ENCODE results near the gene SLC2A10.

The SLC2A10 gene

GRCh38 chr20:46710153-46710913 is 884 bp downstream of the SLC2A10 start:
- no peak overlapping the region for H3K4me3 ChIP-seq (ENCODE audit: low read length, poor library complexity, severe bottlenecking)

GRCh38 chr20:46712056-46712636 is 2.7 kb downstream of the SLC2A10 start:
- no peak overlapping the region for H2AFZ ChIP-seq (ENCODE audit: low read length)
- H3K4me3 ChIP-seq (ENCODE audit: low read length, poor library complexity, severe bottlenecking): no peak overlapping the region
- no peaks in the 10 kb centered on the region for H3K27me3 ChIP-seq (ENCODE audit: insufficient read depth, low read length, poor library complexity, severe bottlenecking)
- no peaks in the 10 kb centered on the region for H4K20me1 ChIP-seq (ENCODE audit: insufficient read depth, low read length, poor library complexity, severe bottlenecking)
- no peaks in the 10 kb centered on the region for H3K4me1 ChIP-seq (ENCODE audit: insufficient read depth, low read length, poor library complexity, severe bottlenecking)
- no peak overlapping the region for H3K4me2 ChIP-seq (ENCODE audit: low read depth, low read length, poor library complexity, severe bottlenecking)
- H3K9ac ChIP-seq (ENCODE audit: low read depth, low read length, poor library complexity, severe bottlenecking): no peak overlapping the region
- no peaks in the 10 kb centered on the region for H3K79me2 ChIP-seq (ENCODE audit: insufficient read depth, low read length)
- TF ChIP-seq EZH2phosphoT487 (IDR thresholded peaks at IDR 0.05; ENCODE audit: borderline replicate concordance) (no peak), CTCF (conservative IDR thresholded peaks at IDR 0.05; ENCODE audit: low read length) (no peak)
- no peaks in the 10 kb centered on the region for H3K9me3 ChIP-seq (ENCODE audit: insufficient read depth, low read depth, low read length)
- H3K36me3 ChIP-seq (ENCODE audit: insufficient read depth, low read length): no peaks in the 10 kb centered on the region
- H3K9me2 ChIP-seq (replicated peaks; ENCODE audit: low read depth, low read length): no peaks in the 10 kb centered on the region
- no peaks in the 10 kb centered on the region for H3F3A ChIP-seq (ENCODE audit: low read depth)

More at GRCh38 chr20:46710153-46710913, 884 bp downstream of the SLC2A10 start:
- Histone ChIP-seq H3K9me2 (replicated peaks; ENCODE audit: low read depth, low read length) (no peaks in the 10 kb centered on the region), H3K36me3 (ENCODE audit: insufficient read depth, low read length) (no peaks in the 10 kb centered on the region), H3F3A (ENCODE audit: low read depth) (no peaks in the 10 kb centered on the region), H2AFZ (ENCODE audit: low read length) (no peak overlapping the region), H3K4me2 (ENCODE audit: low read depth, low read length, poor library complexity, severe bottlenecking) (no peak overlapping the region), H3K9ac (ENCODE audit: low read depth, low read length, poor library complexity, severe bottlenecking) (no peak overlapping the region), H3K4me1 (ENCODE audit: insufficient read depth, low read length, poor library complexity, severe bottlenecking) (no peaks in the 10 kb centered on the region), H3K79me2 (ENCODE audit: insufficient read depth, low read length) (no peaks in the 10 kb centered on the region), H3K9me3 (ENCODE audit: insufficient read depth, low read depth, low read length) (0 out of 2 replicates have a peak, but pooled peaks cover 2% of the 10 kb centered on the region), H4K20me1 (ENCODE audit: insufficient read depth, low read length, poor library complexity, severe bottlenecking) (no peaks in the 10 kb centered on the region), H3K27me3 (ENCODE audit: insufficient read depth, low read length, poor library complexity, severe bottlenecking) (no peaks in the 10 kb centered on the region)
- TF ChIP-seq CTCF (conservative IDR thresholded peaks at IDR 0.05; ENCODE audit: low read length): no peak
- no peak for TF ChIP-seq EZH2phosphoT487 (IDR thresholded peaks at IDR 0.05; ENCODE audit: borderline replicate concordance)

- Histone ChIP-seq H3K79me2 (ENCODE audit: insufficient read depth, low read length) (no peaks in the 10 kb centered on the region), H3F3A (ENCODE audit: low read depth) (no peaks in the 10 kb centered on the region), H4K20me1 (ENCODE audit: insufficient read depth, low read length, poor library complexity, severe bottlenecking) (no peaks in the 10 kb centered on the region), H3K27me3 (ENCODE audit: insufficient read depth, low read length, poor library complexity, severe bottlenecking) (no peaks in the 10 kb centered on the region), H3K36me3 (ENCODE audit: insufficient read depth, low read length) (no peaks in the 10 kb centered on the region), H3K9ac (ENCODE audit: low read depth, low read length, poor library complexity, severe bottlenecking) (no peak overlapping the region), H2AFZ (ENCODE audit: low read length) (no peak overlapping the region), H3K4me1 (ENCODE audit: insufficient read depth, low read length, poor library complexity, severe bottlenecking) (no peaks in the 10 kb centered on the region), H3K9me2 (replicated peaks; ENCODE audit: low read depth, low read length) (no peaks in the 10 kb centered on the region), H3K9me3 (ENCODE audit: insufficient read depth, low read depth, low read length) (no peaks in the 10 kb centered on the region), H3K4me2 (ENCODE audit: low read depth, low read length, poor library complexity, severe bottlenecking) (no peak overlapping the region), H3K4me3 (ENCODE audit: low read length, poor library complexity, severe bottlenecking) (no peak overlapping the region)
- TF ChIP-seq CTCF (conservative IDR thresholded peaks at IDR 0.05; ENCODE audit: low read length): no peak
- TF ChIP-seq EZH2phosphoT487 (IDR thresholded peaks at IDR 0.05; ENCODE audit: borderline replicate concordance): no peak
These were observed 4.7 kb downstream of the SLC2A10 start for GRCh38 chr20:46713957-46714834.

Data from Loucy (cell line).